HepG2 (cell line): Measurements from ENCODE around the gene GADD45G. TPM values are rescaled to one million over a fixed set of nuclear protein-coding genes. Genes with fewer than 3 reads are reported as not detected.

ENCODE experiments used
- ARNTL ChIP-seq: sonication (generic); formaldehyde crosslinking; IDR thresholded peaks from 2 replicates; pipeline ENCODE4 v1.4.0; 2020; ENCODE audit warnings: mild to moderate bottlenecking, missing genetic modification reagents
- BRCA1 ChIP-seq: sonication (generic); formaldehyde crosslinking; IDR thresholded peaks from 2 replicates; pipeline ENCODE4 v1.4.0; 2020; ENCODE audit warnings: missing genetic modification reagents
- FOXA1 ChIP-seq, 2 experiments: fragments of 450-650 bp in 1 of 2; sonication (generic) in 1 of 2; formaldehyde crosslinking in 1 of 2; IDR thresholded peaks; 2 replicates each; pipeline versions ENCODE4 v1.4.0 to v1.6.1; 2016 to 2020; ENCODE audit warnings: missing genetic modification reagents in 1 of 2
- FUBP1 ChIP-seq: sonication (generic); formaldehyde crosslinking; IDR thresholded peaks from 2 replicates; pipeline ENCODE4 v1.5.1; 2020; ENCODE audit warnings: missing genetic modification reagents, mild to moderate bottlenecking, borderline replicate concordance
- KDM6A ChIP-seq: IDR thresholded peaks from 2 replicates; pipeline ENCODE4 v1.6.1; 2016; ENCODE audit warnings: low read depth
- NR1H2 ChIP-seq: sonication (generic); formaldehyde crosslinking; IDR thresholded peaks from 2 replicates; pipeline ENCODE4 v1.8.1; 2022; ENCODE audit warnings: low read depth, missing genetic modification reagents, borderline replicate concordance
- NR2F1 ChIP-seq, 2 experiments: fragments of 450-650 bp in 1 of 2; formaldehyde crosslinking in 1 of 2; IDR thresholded peaks; 2 replicates each; pipeline versions ENCODE4 v1.5.0 to v1.6.1; 2016 to 2020; ENCODE audit warnings: mild to moderate bottlenecking in 1 of 2, missing compliant biosample characterization in 1 of 2, missing genetic modification reagents in 1 of 2, moderate library complexity in 1 of 2
- PHF5A ChIP-seq: IDR thresholded peaks from one replicate; pipeline ENCODE4 v1.6.1; 2018; ENCODE audit warnings: low read depth, missing genetic modification reagents; ENCODE audit not compliant: unreplicated experiment
- PHF8 ChIP-seq: sonication (generic); formaldehyde crosslinking; IDR thresholded peaks from 2 replicates; pipeline ENCODE4 v1.5.0; 2020; ENCODE audit warnings: missing genetic modification reagents
- RARA ChIP-seq: IDR thresholded peaks from 2 replicates; pipeline ENCODE4 v1.6.1; 2016; ENCODE audit warnings: missing genetic modification reagents, missing compliant biosample characterization
- RFXANK ChIP-seq: IDR thresholded peaks from 2 replicates; pipeline ENCODE4 v1.6.1; 2016
- RFXAP ChIP-seq: sonication (generic); formaldehyde crosslinking; IDR thresholded peaks from 2 replicates; pipeline ENCODE4 v1.4.0; 2020; ENCODE audit warnings: missing genetic modification reagents, borderline replicate concordance
- TCF12 ChIP-seq, 2 experiments: fragments of 450-650 bp in 1 of 2; sonication (generic) in 1 of 2; formaldehyde crosslinking in 1 of 2; IDR thresholded peaks; 2 replicates each; pipeline versions ENCODE4 v1.6.1 to v1.8.0; 2017 to 2022; ENCODE audit warnings: antibody characterized with exemption in 1 of 2, mild to moderate bottlenecking in 1 of 2, missing genetic modification reagents in 1 of 2, moderate library complexity in 1 of 2
- ZC3H4 ChIP-seq: sonication (generic); formaldehyde crosslinking; IDR thresholded peaks from 2 replicates; pipeline ENCODE4 v1.4.0; 2020; ENCODE audit warnings: missing genetic modification reagents, borderline replicate concordance
- ZNF30 ChIP-seq: sonication (generic); formaldehyde crosslinking; IDR thresholded peaks from 2 replicates; pipeline ENCODE4 v1.5.0; 2020; ENCODE audit warnings: mild to moderate bottlenecking, missing genetic modification reagents
- ZNF609 ChIP-seq: sonication (generic); formaldehyde crosslinking; IDR thresholded peaks from 2 replicates; pipeline ENCODE4 v1.4.0; 2020; ENCODE audit warnings: mild to moderate bottlenecking, missing genetic modification reagents, borderline replicate concordance
- ZNF709 ChIP-seq: sonication (generic); formaldehyde crosslinking; IDR thresholded peaks from 2 replicates; pipeline ENCODE4 v1.5.0; 2020; ENCODE audit warnings: mild to moderate bottlenecking, missing genetic modification reagents
- ZSCAN25 ChIP-seq: sonication (generic); formaldehyde crosslinking; IDR thresholded peaks from 2 replicates; pipeline ENCODE4 v1.8.0; 2022; ENCODE audit warnings: mild to moderate bottlenecking, missing genetic modification reagents
- polyA plus RNA-seq, 8 experiments: library from polyadenylated mRNA; depleted of rRNA in 3 of 8; stranded (reverse) in 7 of 8; unstranded in 1 of 8; fragments of >200 nt; fragmentation: Illumina TruSeq in 4 of 8; extraction: Trizol in 4 of 8; gene quantifications; 2 replicates each; pipeline versions ENCODE4 v1.2.1 to v1.2.3, GENCODE V29; 2011 to 2016; ENCODE audit warnings: low read depth in 4 of 8, missing spikeins in 1 of 8, mixed read lengths in 1 of 8; ENCODE audit not compliant: insufficient read depth in 1 of 8
- total RNA-seq, 5 experiments: library from RNA; depleted of rRNA; stranded (reverse); fragments of >200 nt; fragmentation: Illumina TruSeq; extraction: Trizol; gene quantifications; 2 replicates each; pipeline ENCODE4 v1.2.3, GENCODE V29; 2016; ENCODE audit warnings: low read depth in 1 of 5
- TF ChIP-seq, protein P1 (sequence below): sonication (generic); formaldehyde crosslinking; IDR thresholded peaks from 2 replicates; pipeline ENCODE4 v1.4.0; 2020; ENCODE audit warnings: mild to moderate bottlenecking, missing genetic modification reagents
- TF ChIP-seq, protein P2 (sequence below): sonication (generic); formaldehyde crosslinking; conservative IDR thresholded peaks from 2 replicates; pipeline ENCODE4 v1.4.0; 2020; ENCODE audit warnings: missing genetic modification reagents

The GADD45G gene
- total and polyA plus RNA-seq, 2 of the 13 experiments (the other 11 are each of a cell fraction or from before 2014, with no cell fraction given) = not detected

DNA sequence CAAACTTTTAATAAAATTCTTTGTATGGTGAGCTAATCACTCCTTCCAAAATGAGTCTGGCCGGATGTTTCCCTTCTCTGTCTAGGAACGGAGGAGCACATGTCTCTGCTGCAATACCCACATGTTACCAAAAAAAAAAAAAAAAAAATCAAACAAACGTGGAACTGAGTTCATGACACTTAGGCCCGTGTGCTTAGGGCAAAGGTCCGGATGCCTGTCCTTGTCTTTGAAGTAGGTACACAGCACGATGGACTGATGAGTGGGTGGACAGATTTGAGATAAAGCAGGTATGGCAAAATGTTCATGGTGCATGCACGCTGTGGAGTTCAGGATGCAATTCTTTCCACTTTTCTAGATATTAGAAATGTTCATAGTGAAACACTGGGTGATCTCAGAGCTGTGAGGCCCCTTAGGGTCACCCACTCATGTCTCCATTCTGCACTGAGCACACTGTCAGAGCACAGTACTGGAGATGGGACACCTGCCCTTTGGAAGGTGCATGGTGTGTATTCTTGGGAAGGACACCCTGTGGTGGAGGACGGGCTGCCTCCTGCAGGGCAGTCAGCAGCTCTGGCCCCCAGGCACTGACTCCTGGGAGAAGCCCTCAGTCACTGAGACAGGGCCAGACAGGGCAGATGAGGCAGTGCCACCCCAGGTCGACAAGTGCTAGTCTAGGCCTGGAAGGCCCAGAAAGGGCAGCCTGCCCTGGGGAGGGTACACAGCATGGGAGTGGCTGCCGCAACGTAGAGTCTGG, 43.6 kb downstream of the GADD45G start (continued):
- TF ChIP-seq, protein P1, sequence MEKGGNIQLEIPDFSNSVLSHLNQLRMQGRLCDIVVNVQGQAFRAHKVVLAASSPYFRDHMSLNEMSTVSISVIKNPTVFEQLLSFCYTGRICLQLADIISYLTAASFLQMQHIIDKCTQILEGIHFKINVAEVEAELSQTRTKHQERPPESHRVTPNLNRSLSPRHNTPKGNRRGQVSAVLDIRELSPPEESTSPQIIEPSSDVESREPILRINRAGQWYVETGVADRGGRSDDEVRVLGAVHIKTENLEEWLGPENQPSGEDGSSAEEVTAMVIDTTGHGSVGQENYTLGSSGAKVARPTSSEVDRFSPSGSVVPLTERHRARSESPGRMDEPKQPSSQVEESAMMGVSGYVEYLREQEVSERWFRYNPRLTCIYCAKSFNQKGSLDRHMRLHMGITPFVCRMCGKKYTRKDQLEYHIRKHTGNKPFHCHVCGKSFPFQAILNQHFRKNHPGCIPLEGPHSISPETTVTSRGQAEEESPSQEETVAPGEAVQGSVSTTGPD = 0 out of 2 replicates have a peak, but pooled peaks have one; percentile 45
- peak; percentile 99 for TF ChIP-seq RARA (CRISPR knock-in tag)
- TF ChIP-seq, protein P2, sequence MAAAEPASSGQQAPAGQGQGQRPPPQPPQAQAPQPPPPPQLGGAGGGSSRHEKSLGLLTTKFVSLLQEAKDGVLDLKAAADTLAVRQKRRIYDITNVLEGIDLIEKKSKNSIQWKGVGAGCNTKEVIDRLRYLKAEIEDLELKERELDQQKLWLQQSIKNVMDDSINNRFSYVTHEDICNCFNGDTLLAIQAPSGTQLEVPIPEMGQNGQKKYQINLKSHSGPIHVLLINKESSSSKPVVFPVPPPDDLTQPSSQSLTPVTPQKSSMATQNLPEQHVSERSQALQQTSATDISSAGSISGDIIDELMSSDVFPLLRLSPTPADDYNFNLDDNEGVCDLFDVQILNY (CRISPR knock-in tag) = no peak
- no peak for TF ChIP-seq PHF8 (CRISPR knock-in tag)
- no peak for TF ChIP-seq ZC3H4 (CRISPR knock-in tag)
- peak; percentile 96 for TF ChIP-seq ZNF609 (CRISPR knock-in tag)
- TF ChIP-seq PHF5A (CRISPR knock-in tag) = peak; percentile 45
- no peak for TF ChIP-seq TCF12 (IDR thresholded peaks at IDR 0.05)
- 0 out of 2 replicates have a peak, but pooled peaks have one; percentile 60 for TF ChIP-seq TCF12 (CRISPR knock-in tag; IDR thresholded peaks at IDR 0.05)
- TF ChIP-seq ARNTL (CRISPR knock-in tag) = peak; percentile 100
- peak; percentile 70; the same call in 1 of the 2 replicates for TF ChIP-seq KDM6A (CRISPR knock-in tag)
- peak; percentile 62; the same call in 1 of the 2 replicates for TF ChIP-seq FOXA1 (IDR thresholded peaks at IDR 0.05)
- TF ChIP-seq FOXA1 (CRISPR knock-in tag; IDR thresholded peaks at IDR 0.05) = peak; percentile 95
- TF ChIP-seq ZNF30 (CRISPR knock-in tag) = no peak
- TF ChIP-seq FUBP1 (CRISPR knock-in tag) = no peak
- TF ChIP-seq RFXAP = peak; percentile 68
- TF ChIP-seq BRCA1 (CRISPR knock-in tag) = no peak
- no peak for TF ChIP-seq RFXANK (CRISPR knock-in tag)
- no peak for TF ChIP-seq NR1H2
- no peak for TF ChIP-seq ZSCAN25 (CRISPR knock-in tag)
- peak; percentile 91 to 93 for TF ChIP-seq NR2F1 (CRISPR knock-in tag; IDR thresholded peaks at IDR 0.05)
- TF ChIP-seq ZNF709 (CRISPR knock-in tag) = no peak
